ENCODE results near the gene CHRD. TPM values are rescaled to one million over a fixed set of nuclear protein-coding genes. Genes with fewer than 3 reads are reported as not detected.
A peak's percentile ranks its signal among the peaks of the same experiment; 100 is the strongest.

CHRD gene
- total and polyA plus RNA-seq, 10 donors, result 5.2 to 26.5 (median 14.9) TPM

GRCh38 chr3:184352897-184353545, 26.8 kb upstream of the CHRD start:
- Histone ChIP-seq H3K4me3 (no peak overlapping the region), H3K36me3 (peaks cover 0 to 15% (median 0%) of the 10 kb centered on the region in 6 donors), H3K4me1 (peaks cover 0 to 17% (median 7%) of the 10 kb centered on the region in 6 donors), H3K27ac (no peak overlapping the region), H3K9me3 (no peaks in the 10 kb centered on the region), H3K27me3 (replicated peaks in 1 of 7) (no peaks in the 10 kb centered on the region)
- WGBS, 5 donors, result 70 to 93% (median 90%) methylated on average over 2 to 11 of the region's 11 CpGs
- DNase-seq, result no peak
- intact Hi-C loops (cut with DNase I; ENCODE audit: low total_unique reads), result no loop called here
- TF ChIP-seq, protein P1, sequence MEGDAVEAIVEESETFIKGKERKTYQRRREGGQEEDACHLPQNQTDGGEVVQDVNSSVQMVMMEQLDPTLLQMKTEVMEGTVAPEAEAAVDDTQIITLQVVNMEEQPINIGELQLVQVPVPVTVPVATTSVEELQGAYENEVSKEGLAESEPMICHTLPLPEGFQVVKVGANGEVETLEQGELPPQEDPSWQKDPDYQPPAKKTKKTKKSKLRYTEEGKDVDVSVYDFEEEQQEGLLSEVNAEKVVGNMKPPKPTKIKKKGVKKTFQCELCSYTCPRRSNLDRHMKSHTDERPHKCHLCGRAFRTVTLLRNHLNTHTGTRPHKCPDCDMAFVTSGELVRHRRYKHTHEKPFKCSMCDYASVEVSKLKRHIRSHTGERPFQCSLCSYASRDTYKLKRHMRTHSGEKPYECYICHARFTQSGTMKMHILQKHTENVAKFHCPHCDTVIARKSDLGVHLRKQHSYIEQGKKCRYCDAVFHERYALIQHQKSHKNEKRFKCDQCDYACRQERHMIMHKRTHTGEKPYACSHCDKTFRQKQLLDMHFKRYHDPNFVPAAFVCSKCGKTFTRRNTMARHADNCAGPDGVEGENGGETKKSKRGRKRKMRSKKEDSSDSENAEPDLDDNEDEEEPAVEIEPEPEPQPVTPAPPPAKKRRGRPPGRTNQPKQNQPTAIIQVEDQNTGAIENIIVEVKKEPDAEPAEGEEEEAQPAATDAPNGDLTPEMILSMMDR (IDR thresholded peaks at IDR 0.05 in 8 of 11, conservative IDR thresholded peaks at IDR 0.05 in 3 of 11), result no peak
- TF ChIP-seq POLR2AphosphoS5 (IDR thresholded peaks at IDR 0.05) (no peak), POLR2A (IDR thresholded peaks at IDR 0.05) (no peak)

GRCh38 chr3:184353546-184353941, 26.3 kb upstream of the CHRD start:
- TF ChIP-seq POLR2AphosphoS5 (IDR thresholded peaks at IDR 0.05) (no peak), POLR2A (IDR thresholded peaks at IDR 0.05) (no peak)
- TF ChIP-seq, protein P1 (IDR thresholded peaks at IDR 0.05 in 8 of 11, conservative IDR thresholded peaks at IDR 0.05 in 3 of 11), result no peak
- DNase-seq, result no peak
- intact Hi-C loops (cut with DNase I; ENCODE audit: low total_unique reads), result no loop called here
- Histone ChIP-seq H3K4me1 (peaks cover 0 to 19% (median 8%) of the 10 kb centered on the region in 6 donors), H3K27ac (no peak overlapping the region), H3K4me3 (no peak overlapping the region), H3K27me3 (replicated peaks in 1 of 7) (no peaks in the 10 kb centered on the region), H3K36me3 (peaks cover 0 to 15% (median 0%) of the 10 kb centered on the region in 6 donors), H3K9me3 (no peaks in the 10 kb centered on the region)
- 84 to 96% (median 93%) methylated on average over 6 to 11 of the region's 11 CpGs for WGBS, 5 donors

DNA sequence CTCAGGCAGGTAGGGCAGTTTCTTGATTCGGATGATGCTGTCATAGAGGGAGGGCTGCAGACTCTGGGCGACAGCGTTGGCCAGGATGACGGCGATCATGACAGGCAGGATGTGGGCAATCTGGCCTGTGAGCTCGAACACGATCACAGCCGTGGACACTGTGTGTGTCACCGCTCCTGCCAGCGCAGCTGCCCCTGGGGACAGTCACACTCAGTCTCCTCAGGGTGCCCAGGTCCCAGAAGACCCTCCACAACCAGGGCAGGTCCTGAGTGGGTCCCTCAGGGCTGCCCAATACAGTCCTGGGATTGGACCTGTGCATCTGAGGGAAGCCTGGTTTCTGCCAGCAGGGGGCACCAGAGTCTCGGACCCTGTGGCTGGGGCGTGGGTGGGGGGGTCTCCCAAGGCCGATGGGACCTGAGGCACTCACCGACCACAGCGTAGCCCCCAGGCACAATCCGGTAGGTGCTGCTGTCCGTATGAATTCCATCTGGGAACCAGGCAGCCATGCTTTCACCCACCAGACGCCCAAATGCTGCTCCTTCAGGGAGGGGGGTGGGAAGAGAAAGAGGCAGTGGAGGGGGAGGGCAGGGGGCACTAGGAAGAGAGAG, 25.6 kb upstream of the CHRD start:
- intact Hi-C loops (cut with DNase I; ENCODE audit: low total_unique reads), result no loop called here
- no peaks in the 10 kb centered on the region for H3K27me3 ChIP-seq (replicated peaks in 1 of 7)
- no peak for DNase-seq
- TF ChIP-seq POLR2A (IDR thresholded peaks at IDR 0.05) (no peak), POLR2AphosphoS5 (IDR thresholded peaks at IDR 0.05) (no peak)
- TF ChIP-seq, protein P1 (IDR thresholded peaks at IDR 0.05 in 8 of 11, conservative IDR thresholded peaks at IDR 0.05 in 3 of 11), result peak; percentile 47 to 89 (median 69)
- H3K4me3 ChIP-seq, result peak overlapping the region in 1 of 8 donors; percentile 17
- peaks cover 0 to 15% (median 0%) of the 10 kb centered on the region in 6 donors for H3K36me3 ChIP-seq
- H3K4me1 ChIP-seq, result peaks cover 0 to 25% (median 11%) of the 10 kb centered on the region in 6 donors
- no peak overlapping the region for H3K27ac ChIP-seq
- no peaks in the 10 kb centered on the region for H3K9me3 ChIP-seq
- 37 to 48% (median 42%) methylated on average over 9 to 18 of the region's 18 CpGs for WGBS, 5 donors

- H3K36me3 ChIP-seq, result peaks cover 0 to 15% (median 0%) of the 10 kb centered on the region in 6 donors
- no peak for DNase-seq
- H3K4me1 ChIP-seq, result peaks cover 0 to 29% (median 13%) of the 10 kb centered on the region in 6 donors
- H3K4me3 ChIP-seq, result no peak overlapping the region
- TF ChIP-seq POLR2A (IDR thresholded peaks at IDR 0.05), result no peak
- TF ChIP-seq POLR2AphosphoS5 (IDR thresholded peaks at IDR 0.05), result no peak
- TF ChIP-seq, protein P1 (IDR thresholded peaks at IDR 0.05 in 8 of 11, conservative IDR thresholded peaks at IDR 0.05 in 3 of 11), result no peak
- no peaks in the 10 kb centered on the region for H3K9me3 ChIP-seq
- intact Hi-C loops (cut with DNase I; ENCODE audit: low total_unique reads), result no loop called here
- 75 to 85% (median 82%) methylated on average over 7 to 8 of the region's 8 CpGs for WGBS, 5 donors
- no peaks in the 10 kb centered on the region for H3K27me3 ChIP-seq (replicated peaks in 1 of 7)
- H3K27ac ChIP-seq, result no peak overlapping the region
Measured at GRCh38 chr3:184354754-184355153, 25.1 kb upstream of the CHRD start.
